ENCODE measurements around the gene TARP.
"Not testable (repeated sequence)": the region's sequence is repeated elsewhere in the genome, so short reads cannot be mapped to it uniquely, and the experiment has no call there.

TARP gene

GRCh38 chr7:38262026-38262425 lies 11.4 kb downstream of the TARP start:
- not testable (repeated sequence) for DNase-seq (ENCODE audit: low spot score)

GRCh38 chr7:38261601-38262000 lies 11.8 kb downstream of the TARP start:
- DNase-seq (ENCODE audit: low spot score) = not testable (repeated sequence)

DNA sequence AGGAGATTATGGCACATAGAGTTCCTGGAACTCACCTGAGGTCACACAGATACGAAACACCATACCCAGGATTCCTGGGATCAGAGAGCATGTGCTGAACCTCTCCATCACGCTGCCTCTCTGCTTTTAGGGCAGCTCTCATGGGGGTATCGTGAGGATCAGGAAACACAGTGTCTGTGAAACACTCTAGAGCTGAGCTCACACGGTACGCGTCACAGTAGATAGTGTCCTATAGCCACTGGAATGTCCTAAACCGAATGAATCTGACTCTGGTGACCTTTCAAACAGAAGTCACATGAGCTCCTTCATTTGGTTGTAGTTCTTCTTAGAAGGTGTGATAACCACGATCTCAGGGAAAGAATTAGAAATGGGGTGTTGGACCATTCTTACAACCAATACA lies 14.3 kb downstream of the TARP start:
- not testable (repeated sequence) for DNase-seq (ENCODE audit: low spot score)

DNA sequence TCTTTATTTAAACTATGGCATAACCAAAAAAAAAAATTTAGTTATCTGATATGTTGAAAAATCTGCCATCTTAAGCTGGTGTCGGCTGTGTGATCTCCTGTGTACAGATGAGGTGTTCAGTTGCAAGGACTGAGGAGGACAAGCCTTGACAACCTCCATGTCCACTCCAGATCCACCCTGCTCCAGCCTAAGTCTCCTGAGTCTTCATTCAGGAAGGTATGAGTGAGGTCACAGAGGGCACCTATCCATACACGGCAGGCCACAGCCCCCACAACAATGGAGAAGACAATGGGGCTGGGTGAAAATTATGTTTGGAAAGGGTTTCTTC lies 16.1 kb downstream of the TARP start:
- DNase-seq (ENCODE audit: low spot score) = no peak

GRCh38 chr7:38249849-38250248 lies 23.6 kb downstream of the TARP start:
- not testable (repeated sequence) for DNase-seq (ENCODE audit: low spot score)

DNA sequence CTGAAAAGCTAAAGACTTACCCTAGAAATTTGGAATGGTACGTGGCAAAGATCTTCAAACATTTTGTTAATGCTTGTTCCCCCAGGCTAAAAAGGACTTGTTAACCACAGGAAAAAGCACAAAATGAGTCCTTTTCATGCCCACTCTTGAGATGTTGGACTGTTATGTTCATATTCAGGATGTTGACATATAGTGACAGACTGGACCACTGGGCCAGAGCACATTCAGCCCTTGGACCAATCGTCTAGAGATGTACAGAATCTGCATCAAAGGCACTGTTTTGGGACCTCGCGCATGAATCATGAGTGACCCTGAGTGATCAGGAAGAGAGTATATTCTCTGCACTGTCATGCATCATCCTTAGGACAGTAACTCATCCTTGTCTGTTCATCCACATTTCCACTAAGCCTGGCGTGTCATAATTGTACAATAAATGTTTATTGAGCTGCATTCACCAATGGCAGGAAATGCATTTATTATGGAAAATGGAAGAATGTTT lies 25.3 kb downstream of the TARP start:
- DNase-seq (ENCODE audit: low spot score) = no peak

DNA sequence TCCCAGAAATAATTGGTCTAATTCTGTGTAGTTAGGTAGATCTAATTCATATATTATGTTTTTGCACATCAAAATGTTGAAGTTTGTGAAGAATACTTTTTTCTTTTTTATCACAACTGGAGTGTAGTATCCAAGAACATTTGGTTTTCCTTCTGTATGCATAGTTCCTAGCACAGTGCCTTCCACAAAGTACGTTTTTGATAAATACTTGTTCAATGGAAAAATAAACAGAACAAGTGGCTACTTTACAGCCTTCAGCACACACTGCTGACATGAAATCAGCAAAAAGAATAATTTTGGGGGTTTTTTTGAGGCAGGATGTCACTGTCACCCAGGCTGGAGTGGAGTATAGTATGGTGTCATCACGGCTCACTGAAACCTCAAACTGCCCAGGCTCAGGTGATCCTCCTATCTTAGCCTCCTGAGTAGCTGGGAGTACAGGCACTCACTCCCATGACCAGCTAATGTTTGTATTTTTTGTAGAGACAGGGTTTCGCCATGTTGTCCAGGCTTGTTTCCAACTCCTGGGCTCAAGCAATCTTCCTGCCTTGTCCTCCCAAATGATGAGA lies 27.9 kb downstream of the TARP start:
- DNase-seq (ENCODE audit: low spot score) = no peak

DNA sequence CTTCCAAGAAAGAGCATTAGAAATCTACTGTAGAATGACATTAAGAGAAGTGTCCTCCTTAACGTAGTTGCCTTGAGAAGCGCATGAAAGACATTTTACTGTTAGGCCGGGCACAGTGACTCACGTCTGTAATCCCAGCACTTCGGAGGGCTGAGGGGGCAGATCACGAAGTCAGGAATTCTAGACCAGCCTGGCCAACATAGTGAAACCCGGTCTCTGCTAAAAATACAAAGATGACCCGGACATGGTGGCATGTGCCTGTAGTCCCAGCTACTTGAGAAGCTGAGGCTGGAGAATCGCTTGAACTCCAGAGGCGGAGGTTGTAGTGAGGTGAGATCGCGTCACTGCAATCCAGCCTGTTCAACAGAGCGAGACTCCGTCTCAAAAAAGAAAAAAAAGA lies 28.9 kb downstream of the TARP start:
- DNase-seq (ENCODE audit: low spot score) = no peak

- not testable (repeated sequence) for DNase-seq (ENCODE audit: low spot score)
Observed at GRCh38 chr7:38243345-38243744, 30.1 kb downstream of the TARP start.

GRCh38 chr7:38242814-38243213 lies 30.6 kb downstream of the TARP start:
- DNase-seq (ENCODE audit: low spot score) = no peak

GRCh38 chr7:38241071-38241470 lies 32.4 kb downstream of the TARP start:
- DNase-seq (ENCODE audit: low spot score) = no peak

- DNase-seq (ENCODE audit: low spot score) = not testable (repeated sequence)
Observed at GRCh38 chr7:38239129-38239528, 34.3 kb downstream of the TARP start.

GRCh38 chr7:38235606-38236005 lies 37.8 kb downstream of the TARP start:
- DNase-seq (ENCODE audit: low spot score) = no peak

- DNase-seq (ENCODE audit: low spot score) = not testable (repeated sequence)
Observed at GRCh38 chr7:38234759-38235158, 38.7 kb downstream of the TARP start.

- peak; percentile 86 for DNase-seq (ENCODE audit: low spot score)
Observed at GRCh38 chr7:38232502-38233366, 40.7 kb downstream of the TARP start.

- no peak for DNase-seq (ENCODE audit: low spot score)
Observed at GRCh38 chr7:38229884-38230642, 43.4 kb downstream of the TARP start.

DNA sequence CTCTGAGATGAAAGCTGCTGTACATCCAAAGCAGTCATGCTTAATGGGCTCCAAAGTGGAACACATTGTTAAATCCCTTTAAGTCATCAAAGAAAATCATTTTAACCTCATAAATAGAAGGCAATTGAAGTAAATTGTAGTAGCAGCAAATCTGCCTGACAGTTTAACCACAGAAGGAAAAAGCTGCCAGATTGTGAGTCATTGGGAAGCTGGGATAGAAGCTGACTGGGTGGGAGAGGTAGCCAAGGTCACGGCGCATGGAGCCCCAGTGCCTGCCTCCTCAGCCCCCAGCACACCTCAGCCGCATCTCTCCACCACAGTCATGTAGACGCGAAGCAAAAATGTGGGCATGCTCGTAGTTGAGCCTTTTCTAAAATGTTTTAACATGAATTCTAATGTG lies 44.0 kb downstream of the TARP start:
- DNase-seq (ENCODE audit: low spot score) = no peak

DNA sequence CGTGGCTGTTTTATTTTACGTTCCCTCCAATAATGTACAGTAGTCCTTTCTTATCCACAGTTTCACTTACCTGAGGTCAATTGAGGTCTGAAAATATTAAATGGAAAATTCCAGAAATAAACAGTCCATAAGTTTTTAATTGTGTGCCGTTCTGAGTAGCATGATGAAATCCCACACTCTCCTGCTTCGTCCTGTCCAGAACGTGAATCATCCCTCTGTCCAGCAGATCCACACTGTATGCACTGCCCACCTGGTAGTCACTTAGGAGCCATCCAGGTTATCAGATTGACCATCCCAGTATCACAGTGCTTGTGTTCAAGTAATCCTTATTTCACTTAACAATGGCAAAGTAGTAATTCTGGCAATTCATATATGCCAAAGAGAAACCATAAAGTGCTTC lies 49.0 kb downstream of the TARP start:
- no peak for DNase-seq (ENCODE audit: low spot score)

GRCh38 chr7:38223306-38223705 lies 50.1 kb downstream of the TARP start:
- no peak for DNase-seq (ENCODE audit: low spot score)

DNA sequence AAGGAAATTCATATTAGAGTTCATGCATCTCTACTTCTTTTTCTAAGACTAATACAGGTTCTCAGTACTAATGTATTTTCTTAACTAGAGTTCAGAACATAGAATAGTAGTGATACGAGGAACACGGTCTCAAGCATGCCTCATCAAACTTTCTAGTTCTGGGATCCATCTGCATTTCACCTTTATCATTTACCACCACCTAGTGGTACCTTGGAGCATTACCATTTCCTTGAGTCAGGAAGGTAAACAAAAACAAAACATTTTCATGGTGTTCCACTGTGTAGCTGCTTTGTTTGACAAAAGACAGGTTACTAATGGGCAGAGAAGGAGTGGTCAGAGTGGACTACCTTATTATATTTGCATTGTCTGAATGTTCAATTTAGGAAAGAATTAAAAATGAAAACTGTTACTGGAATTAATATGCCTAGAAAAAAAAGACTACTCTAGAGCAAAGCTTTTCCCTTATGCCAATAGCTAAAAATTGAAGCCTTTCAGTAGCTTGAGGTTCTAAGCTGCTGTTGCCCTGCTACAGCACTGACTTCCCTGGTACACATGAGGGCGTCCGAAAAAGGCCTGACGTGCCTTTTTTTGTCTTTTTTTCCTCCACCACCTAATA lies 50.8 kb downstream of the TARP start:
- DNase-seq (ENCODE audit: low spot score) = peak; percentile 81

DNA sequence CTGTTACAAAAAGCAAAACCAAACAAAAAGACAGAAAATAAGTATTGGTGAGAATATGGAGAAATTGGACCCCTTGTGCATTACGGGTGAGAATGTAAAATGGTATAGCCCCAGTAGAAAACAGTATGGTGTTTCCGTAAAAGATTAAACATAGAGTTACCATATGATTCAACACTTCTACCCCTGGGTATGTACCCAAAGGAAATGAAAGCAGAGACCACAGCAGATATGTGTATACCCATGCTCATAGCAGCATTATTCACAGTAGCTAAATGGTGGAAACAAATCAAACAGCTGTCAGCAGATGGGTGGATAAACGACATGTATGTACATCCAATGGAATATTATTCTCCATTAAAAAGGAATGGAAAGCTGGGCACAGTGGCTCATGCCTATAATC lies 53.0 kb downstream of the TARP start:
- peak; percentile 45 for DNase-seq (ENCODE audit: low spot score)

DNA sequence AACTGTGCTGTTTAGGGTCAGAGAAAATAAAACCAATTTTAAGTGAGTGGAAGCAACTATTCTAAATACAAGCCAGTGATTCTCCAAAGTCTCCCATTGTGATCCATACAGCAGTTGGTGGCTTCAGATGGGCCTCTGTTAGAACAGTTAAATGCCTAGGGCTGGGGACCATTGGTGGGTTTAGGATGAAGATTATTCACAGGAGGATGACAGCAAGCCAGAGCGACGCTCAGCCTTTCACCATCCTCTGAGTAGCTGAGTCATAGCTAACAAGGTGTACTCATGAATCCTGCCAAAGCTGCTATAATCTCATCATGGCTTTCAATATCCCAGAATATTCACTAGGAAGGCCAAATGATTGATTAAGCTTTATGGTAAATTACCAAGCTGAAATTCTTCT lies 55.8 kb downstream of the TARP start:
- DNase-seq (ENCODE audit: low spot score) = no peak
